Mesendoderm (in vitro differentiated cells): ENCODE results near the gene EXPH5.

Experiments used
- DNase-seq: peaks from one replicate; pipeline ENCODE4 v3.0.0; 2013
- H2AK5ac ChIP-seq: 2 replicates; pipeline ENCODE4 v1.6.1; 2013; ENCODE audit warnings: low read length, inconsistent platforms
- H2BK120ac ChIP-seq: 2 replicates; pipeline ENCODE4 v1.6.1; 2013; ENCODE audit warnings: low read depth, mild to moderate bottlenecking, low read length, moderate library complexity, mixed read lengths
- H2BK15ac ChIP-seq: replicated peaks from 2 replicates; pipeline ENCODE4 v1.6.1; 2013; ENCODE audit warnings: low read depth, mild to moderate bottlenecking, moderate library complexity
- H2BK5ac ChIP-seq: 2 replicates; pipeline ENCODE4 v1.6.1; 2013; ENCODE audit warnings: low read length, inconsistent platforms
- H3K18ac ChIP-seq: 2 replicates; pipeline ENCODE4 v1.6.1; 2013; ENCODE audit warnings: mild to moderate bottlenecking, low read length, mixed read lengths
- H3K23ac ChIP-seq: one replicate; pipeline ENCODE4 v1.6.1; 2013; ENCODE audit warnings: low read length
- H3K27ac ChIP-seq: 2 replicates; pipeline ENCODE4 v1.5.1; 2013; ENCODE audit warnings: low read depth, mild to moderate bottlenecking, inconsistent platforms, low read length, moderate library complexity
- H3K27me3 ChIP-seq: 2 replicates; pipeline ENCODE4 v1.6.1; 2013; ENCODE audit warnings: low read length, control low read depth, mild to moderate bottlenecking, inconsistent platforms; ENCODE audit not compliant: insufficient read depth, poor library complexity
- H3K36me3 ChIP-seq: 2 replicates; pipeline ENCODE4 v1.6.1; 2013; ENCODE audit warnings: low read length, inconsistent platforms; ENCODE audit not compliant: control insufficient read depth, insufficient read depth
- H3K4ac ChIP-seq: one replicate; pipeline ENCODE4 v1.6.1; 2013; ENCODE audit warnings: low read depth, mild to moderate bottlenecking, low read length, moderate library complexity
- H3K4me1 ChIP-seq: 2 replicates; pipeline ENCODE4 v1.6.1; 2013; ENCODE audit warnings: low read depth, low read length, inconsistent platforms; ENCODE audit not compliant: control insufficient read depth
- H3K4me2 ChIP-seq: 2 replicates; pipeline ENCODE4 v1.6.1; 2013; ENCODE audit warnings: low read length
- H3K4me3 ChIP-seq: 2 replicates; pipeline ENCODE4 v1.5.1; 2013; ENCODE audit warnings: mild to moderate bottlenecking, low read length
- H3K56ac ChIP-seq: one replicate; pipeline ENCODE4 v1.6.1; 2013; ENCODE audit warnings: low read length
- H3K79me1 ChIP-seq: 2 replicates; pipeline ENCODE4 v1.6.1; 2013; ENCODE audit warnings: low read length, inconsistent platforms
- H3K79me2 ChIP-seq: 2 replicates; pipeline ENCODE4 v1.6.1; 2013; ENCODE audit warnings: mild to moderate bottlenecking, low read length; ENCODE audit not compliant: control insufficient read depth, insufficient read depth
- H3K9ac ChIP-seq: 2 replicates; pipeline ENCODE4 v1.6.1; 2013; ENCODE audit warnings: low read length, inconsistent platforms
- H4K5ac ChIP-seq: one replicate; pipeline ENCODE4 v1.6.1; 2013; ENCODE audit warnings: low read length
- H4K8ac ChIP-seq: one replicate; pipeline ENCODE4 v1.6.1; 2013; ENCODE audit warnings: low read depth, mild to moderate bottlenecking, control low read depth, low read length, moderate library complexity
- WGBS: extraction: QIAGEN DNeasy Blood & Tissue Kit; methylation state at CpG from one replicate; pipeline ENCODE4 v1.1.7; 2013; ENCODE audit warnings: low lambda C conversion rate, missing lambda C conversion rate; ENCODE audit not compliant: insufficient coverage; ENCODE audit errors: extremely low coverage; 5-methylcytosine and 5-hydroxymethylcytosine counted together

The EXPH5 gene

GRCh38 chr11:108559904-108560303 is 33.7 kb downstream of the EXPH5 start:
- H3K23ac ChIP-seq, result no peak overlapping the region
- H4K8ac ChIP-seq, result no peak overlapping the region
- no peak overlapping the region for H3K18ac ChIP-seq
- H2BK15ac ChIP-seq, result no peak overlapping the region
- H3K4me1 ChIP-seq, result no peaks in the 10 kb centered on the region
- H3K4ac ChIP-seq, result no peak overlapping the region
- no CpG with 5 or more reads among the region's 2 CpGs for WGBS
- H3K79me1 ChIP-seq, result no peaks in the 10 kb centered on the region
- H3K27me3 ChIP-seq, result no peaks in the 10 kb centered on the region
- H3K4me3 ChIP-seq, result no peak overlapping the region
- H3K4me2 ChIP-seq, result no peak overlapping the region
- H2BK120ac ChIP-seq, result no peak overlapping the region
- no peak overlapping the region for H2AK5ac ChIP-seq
- H3K9ac ChIP-seq, result no peak overlapping the region
- no peak overlapping the region for H4K5ac ChIP-seq
- no peak overlapping the region for H3K56ac ChIP-seq
- no peaks in the 10 kb centered on the region for H3K79me2 ChIP-seq
- H3K36me3 ChIP-seq, result no peaks in the 10 kb centered on the region
- H2BK5ac ChIP-seq, result no peak overlapping the region
- no peak overlapping the region for H3K27ac ChIP-seq
- no peak for DNase-seq

GRCh38 chr11:108559340-108559739 is 34.2 kb downstream of the EXPH5 start:
- H4K5ac ChIP-seq, result no peak overlapping the region
- H2BK5ac ChIP-seq, result no peak overlapping the region
- H3K4me3 ChIP-seq, result no peak overlapping the region
- no peaks in the 10 kb centered on the region for H3K79me2 ChIP-seq
- no peak for DNase-seq
- no peak overlapping the region for H3K4ac ChIP-seq
- H2AK5ac ChIP-seq, result no peak overlapping the region
- no peaks in the 10 kb centered on the region for H3K4me1 ChIP-seq
- H3K79me1 ChIP-seq, result no peaks in the 10 kb centered on the region
- H3K4me2 ChIP-seq, result no peak overlapping the region
- no peak overlapping the region for H2BK15ac ChIP-seq
- no peak overlapping the region for H3K9ac ChIP-seq
- no peak overlapping the region for H4K8ac ChIP-seq
- H3K27ac ChIP-seq, result no peak overlapping the region
- no CpG with 5 or more reads among the region's 2 CpGs for WGBS
- no peaks in the 10 kb centered on the region for H3K36me3 ChIP-seq
- no peak overlapping the region for H2BK120ac ChIP-seq
- H3K56ac ChIP-seq, result no peak overlapping the region
- no peak overlapping the region for H3K18ac ChIP-seq
- H3K27me3 ChIP-seq, result no peaks in the 10 kb centered on the region
- H3K23ac ChIP-seq, result no peak overlapping the region

GRCh38 chr11:108558222-108558621 is 35.3 kb downstream of the EXPH5 start:
- no CpG with 5 or more reads among the region's 2 CpGs for WGBS
- H2BK15ac ChIP-seq, result no peak overlapping the region
- H2BK5ac ChIP-seq, result no peak overlapping the region
- no peak overlapping the region for H4K8ac ChIP-seq
- no peak overlapping the region for H3K4me3 ChIP-seq
- H3K27ac ChIP-seq, result no peak overlapping the region
- H3K79me2 ChIP-seq, result no peaks in the 10 kb centered on the region
- H2BK120ac ChIP-seq, result no peak overlapping the region
- no peak for DNase-seq
- no peak overlapping the region for H3K56ac ChIP-seq
- H3K4me1 ChIP-seq, result no peaks in the 10 kb centered on the region
- no peaks in the 10 kb centered on the region for H3K27me3 ChIP-seq
- no peak overlapping the region for H3K9ac ChIP-seq
- no peak overlapping the region for H3K4me2 ChIP-seq
- no peaks in the 10 kb centered on the region for H3K79me1 ChIP-seq
- no peak overlapping the region for H4K5ac ChIP-seq
- H2AK5ac ChIP-seq, result no peak overlapping the region
- no peak overlapping the region for H3K18ac ChIP-seq
- no peak overlapping the region for H3K4ac ChIP-seq
- H3K36me3 ChIP-seq, result no peaks in the 10 kb centered on the region
- no peak overlapping the region for H3K23ac ChIP-seq

GRCh38 chr11:108556019-108556418 is 37.5 kb downstream of the EXPH5 start:
- H3K23ac ChIP-seq, result no peak overlapping the region
- no peak overlapping the region for H2AK5ac ChIP-seq
- H3K56ac ChIP-seq, result no peak overlapping the region
- H4K8ac ChIP-seq, result no peak overlapping the region
- H3K18ac ChIP-seq, result no peak overlapping the region
- no peak overlapping the region for H2BK15ac ChIP-seq
- no peak overlapping the region for H3K27ac ChIP-seq
- no peaks in the 10 kb centered on the region for H3K79me2 ChIP-seq
- H3K36me3 ChIP-seq, result no peaks in the 10 kb centered on the region
- WGBS, result no CpG with 5 or more reads among the region's 2 CpGs
- no peak overlapping the region for H3K4me2 ChIP-seq
- peaks cover 6% of the 10 kb centered on the region for H3K4me1 ChIP-seq
- DNase-seq, result no peak
- no peaks in the 10 kb centered on the region for H3K79me1 ChIP-seq
- H3K4me3 ChIP-seq, result no peak overlapping the region
- H3K27me3 ChIP-seq, result no peaks in the 10 kb centered on the region
- no peak overlapping the region for H3K9ac ChIP-seq
- H2BK120ac ChIP-seq, result no peak overlapping the region
- H3K4ac ChIP-seq, result no peak overlapping the region
- no peak overlapping the region for H2BK5ac ChIP-seq
- no peak overlapping the region for H4K5ac ChIP-seq

GRCh38 chr11:108551651-108552462 is 41.7 kb downstream of the EXPH5 start:
- no peak overlapping the region for H3K4ac ChIP-seq
- no peaks in the 10 kb centered on the region for H3K79me1 ChIP-seq
- H3K56ac ChIP-seq, result peak overlapping the region; percentile 82
- no peaks in the 10 kb centered on the region for H3K27me3 ChIP-seq
- no peak overlapping the region for H3K18ac ChIP-seq
- peak overlapping the region; percentile 66 for H3K23ac ChIP-seq
- peak; percentile 76 for DNase-seq
- WGBS, result no CpG with 5 or more reads among the region's 10 CpGs
- no peak overlapping the region for H3K4me3 ChIP-seq
- H3K79me2 ChIP-seq, result no peaks in the 10 kb centered on the region
- peaks cover 6% of the 10 kb centered on the region for H3K4me1 ChIP-seq
- H4K5ac ChIP-seq, result peak overlapping the region; percentile 64
- peak overlapping the region; percentile 33 for H3K9ac ChIP-seq
- H3K36me3 ChIP-seq, result no peaks in the 10 kb centered on the region
- H2BK120ac ChIP-seq, result no peak overlapping the region
- H3K27ac ChIP-seq, result peak overlapping the region; percentile 57
- H4K8ac ChIP-seq, result no peak overlapping the region
- H3K4me2 ChIP-seq, result no peak overlapping the region
- H2AK5ac ChIP-seq, result no peak overlapping the region
- peak overlapping the region; percentile 50 for H2BK5ac ChIP-seq
- H2BK15ac ChIP-seq, result no peak overlapping the region
